Spinal cord (tissue), 10 donors: ENCODE measurements around the gene HAUS6. TPM values are rescaled to one million over a fixed set of nuclear protein-coding genes. Genes with fewer than 3 reads are reported as not detected.
"Not testable (repeated sequence)": the region's sequence is repeated elsewhere in the genome, so short reads cannot be mapped to it uniquely, and the experiment has no call there.

Experiments
- DNase-seq, 6 donors: peaks; one replicate each; pipeline versions ENCODE4 v3.0.0 to v3.0.0-alpha.2; 2013 to 2015; ENCODE audit warnings: low spot score in 6 of 6, low read depth in 4 of 6
- H3K27ac ChIP-seq: one replicate; pipeline ENCODE4 v1.5.1; 2013; ENCODE audit warnings: low read depth, low read length, control low read depth
- H3K27me3 ChIP-seq: one replicate; pipeline ENCODE4 v1.6.1; 2013; ENCODE audit warnings: low read length; ENCODE audit not compliant: control insufficient read depth, insufficient read depth
- H3K36me3 ChIP-seq: one replicate; pipeline ENCODE4 v1.6.1; 2013; ENCODE audit warnings: low read length; ENCODE audit not compliant: control insufficient read depth, insufficient read depth
- H3K4me1 ChIP-seq: one replicate; pipeline ENCODE4 v1.6.1; 2013; ENCODE audit warnings: low read length; ENCODE audit not compliant: control insufficient read depth, insufficient read depth
- H3K4me3 ChIP-seq: one replicate; pipeline ENCODE4 v1.5.1; 2013; ENCODE audit warnings: low read depth, low read length, control low read depth
- H3K9me3 ChIP-seq: one replicate; pipeline ENCODE4 v1.6.1; 2013; ENCODE audit warnings: low read length; ENCODE audit not compliant: control insufficient read depth, insufficient read depth
- WGBS: methylation state at CpG from one replicate; pipeline ENCODE4 v1.1.5; 2013; ENCODE audit warnings: missing lambda C conversion rate; ENCODE audit not compliant: insufficient coverage; 5-methylcytosine and 5-hydroxymethylcytosine counted together
- polyA plus RNA-seq, 2 donors: library from polyadenylated mRNA; unstranded; fragments of 120-200 nt; gene quantifications; one replicate each; pipeline ENCODE4 v1.2.1, GENCODE V29; 2013; ENCODE audit not compliant: insufficient read length in 2 of 2
- total RNA-seq, 2 donors: library from RNA; depleted of rRNA in 1 of 2; stranded (reverse); fragments of 120-200 nt in 1 of 2; fragments of >200 nt in 1 of 2; gene quantifications; one replicate each; pipeline versions ENCODE4 v1.2.3 to v1.2.4, GENCODE V29; 2013 to 2014
- donor health status: healthy.

HAUS6 gene
- total and polyA plus RNA-seq, 4 donors, result 15.3 to 24.6 (median 22.1) TPM

DNA sequence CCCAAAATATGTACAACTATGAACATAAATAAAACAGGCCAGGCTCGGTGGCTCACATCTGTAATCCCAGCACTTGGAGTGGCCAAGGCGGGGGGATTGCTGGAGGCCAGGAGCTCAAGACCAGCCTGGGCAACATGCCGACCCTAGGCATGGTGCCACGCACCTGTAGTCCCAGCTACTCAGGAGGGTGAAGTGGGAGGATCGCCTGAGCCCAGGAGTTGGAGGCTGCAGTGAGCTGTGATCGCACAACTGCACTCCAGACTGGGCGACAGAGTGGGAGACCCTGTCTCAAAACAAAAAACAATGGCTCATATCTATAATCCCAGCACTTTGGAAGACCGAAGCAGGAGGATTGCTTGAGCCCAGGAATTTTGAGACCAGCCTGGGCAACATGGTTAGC, 1.5 kb downstream of the HAUS6 start:
- Histone ChIP-seq H3K4me3 (no peak overlapping the region), H3K36me3 (peaks cover 10% of the 10 kb centered on the region), H3K9me3 (no peaks in the 10 kb centered on the region), H3K27me3 (no peaks in the 10 kb centered on the region), H3K27ac (no peak overlapping the region), H3K4me1 (peaks cover 23% of the 10 kb centered on the region)
- no peak for DNase-seq
- 87% methylated on average over 7 of the region's 8 CpGs for WGBS

DNA sequence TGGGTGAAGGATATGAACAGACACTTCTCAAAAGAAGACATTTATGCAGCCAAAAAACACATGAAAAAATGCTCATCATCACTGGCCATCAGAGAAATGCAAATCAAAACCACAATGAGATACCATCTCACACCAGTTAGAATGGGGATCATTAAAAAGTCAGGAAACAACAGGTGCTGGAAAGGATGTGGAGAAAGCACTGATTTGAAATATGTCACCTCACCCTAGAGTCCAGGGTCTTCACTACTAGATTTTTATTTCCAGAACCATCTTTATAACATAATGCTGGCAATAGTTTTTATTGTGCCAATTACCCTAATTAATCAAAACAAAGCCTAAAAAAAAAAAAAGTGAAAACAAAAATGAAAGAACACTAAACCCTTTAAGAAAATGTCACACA, 5.3 kb downstream of the HAUS6 start:
- peaks cover 23% of the 10 kb centered on the region for H3K36me3 ChIP-seq
- H3K4me1 ChIP-seq, result peaks cover 13% of the 10 kb centered on the region
- H3K27me3 ChIP-seq, H3K27ac ChIP-seq, DNase-seq, H3K9me3 ChIP-seq, H3K4me3 ChIP-seq: not testable (repeated sequence)

DNA sequence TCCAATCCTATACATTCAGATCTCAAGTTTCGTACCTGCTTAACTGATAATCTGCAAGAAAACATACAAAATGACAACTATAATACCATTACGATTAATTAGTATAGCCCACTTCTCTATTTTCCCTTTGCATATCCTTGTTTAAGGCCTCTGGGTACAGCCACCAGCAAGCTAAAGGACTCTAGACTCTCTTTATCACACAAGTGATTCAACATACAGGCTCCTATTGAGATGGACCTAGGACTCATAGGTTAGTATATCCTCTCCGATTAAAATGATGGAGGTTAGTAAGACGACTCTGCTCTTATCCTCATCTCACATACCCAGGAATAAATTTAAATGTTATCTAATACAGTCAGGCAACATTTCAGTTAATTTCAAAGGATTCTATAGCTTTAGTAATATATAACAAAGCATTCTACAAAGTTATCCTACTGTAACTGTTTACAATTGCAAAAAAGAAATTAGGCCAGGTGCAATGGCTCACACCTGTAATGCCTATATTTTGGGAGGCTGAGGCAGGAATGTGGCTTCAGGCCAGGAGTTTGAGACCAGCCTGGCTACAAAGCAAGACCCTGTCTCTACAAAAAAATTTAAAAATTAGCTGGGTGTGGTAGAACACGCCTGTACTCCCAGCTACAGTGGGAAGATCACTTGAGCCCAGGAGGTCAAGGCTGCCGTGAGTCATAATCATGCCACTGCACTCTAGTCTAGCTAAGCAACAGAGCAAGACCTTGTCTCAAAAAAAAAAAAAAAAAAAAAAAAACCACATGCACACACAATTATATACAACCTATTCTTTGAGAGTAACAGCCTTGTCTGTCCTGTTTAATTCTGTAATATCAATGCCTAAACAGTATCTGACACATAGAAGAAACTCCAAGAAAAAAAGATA, 15.4 kb downstream of the HAUS6 start:
- Histone ChIP-seq H3K27me3 (no peaks in the 10 kb centered on the region), H3K36me3 (peaks cover 50% of the 10 kb centered on the region), H3K4me3 (no peak overlapping the region), H3K4me1 (no peaks in the 10 kb centered on the region), H3K9me3 (no peaks in the 10 kb centered on the region), H3K27ac (no peak overlapping the region)
- no peak for DNase-seq
- WGBS, result 100% methylated on average over 1 of the region's 6 CpGs

DNA sequence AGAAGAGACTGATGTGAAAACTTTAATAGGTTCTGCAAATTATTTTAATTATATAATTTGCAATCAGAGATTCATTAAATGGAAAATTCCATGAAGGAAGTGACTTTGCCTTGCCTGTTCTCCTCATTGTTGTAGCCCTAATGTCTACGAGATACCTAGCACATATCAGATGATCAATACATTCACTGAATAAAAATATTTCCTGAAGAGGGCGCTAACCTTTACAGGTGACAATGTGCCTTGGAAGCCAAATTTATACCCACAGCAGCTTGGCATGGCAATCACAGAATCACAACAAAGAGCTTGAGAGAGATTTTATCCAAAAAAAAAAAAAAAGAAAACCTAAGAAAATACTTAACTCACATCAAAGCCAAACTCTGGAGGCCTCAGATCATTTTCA, 17.4 kb downstream of the HAUS6 start:
- no peaks in the 10 kb centered on the region for H3K9me3 ChIP-seq
- no peak overlapping the region for H3K4me3 ChIP-seq
- H3K36me3 ChIP-seq, result peaks cover 41% of the 10 kb centered on the region
- H3K4me1 ChIP-seq, result no peaks in the 10 kb centered on the region
- no CpG with 5 or more reads among the region's 2 CpGs for WGBS
- peak in 1 of 6 donors; percentile 49 for DNase-seq
- H3K27ac ChIP-seq, result no peak overlapping the region
- no peaks in the 10 kb centered on the region for H3K27me3 ChIP-seq

DNA sequence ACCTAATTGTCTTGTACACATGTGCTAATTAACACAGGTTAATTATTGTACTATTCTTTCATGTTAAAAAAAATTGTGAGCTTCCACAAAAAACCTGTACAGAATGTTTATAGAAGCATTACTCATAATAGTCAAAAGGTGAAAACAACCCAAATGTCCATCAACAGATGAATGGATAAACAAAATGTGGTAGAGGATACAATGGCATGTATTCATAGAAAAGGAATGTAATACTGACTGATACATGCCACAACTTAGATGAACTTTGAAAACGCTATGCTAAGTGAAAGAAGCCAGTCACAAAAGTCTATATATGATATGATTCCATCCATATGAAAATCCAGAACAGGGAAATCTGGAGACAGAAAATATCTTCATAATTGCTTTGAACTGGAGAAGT, 27.9 kb downstream of the HAUS6 start:
- H3K4me1 ChIP-seq, result no peaks in the 10 kb centered on the region
- no peak overlapping the region for H3K4me3 ChIP-seq
- H3K9me3 ChIP-seq, result peaks cover 1% of the 10 kb centered on the region
- DNase-seq, result no peak
- peaks cover 51% of the 10 kb centered on the region for H3K36me3 ChIP-seq
- H3K27ac ChIP-seq, result no peak overlapping the region
- no peaks in the 10 kb centered on the region for H3K27me3 ChIP-seq
- no CpG with 5 or more reads among the region's 1 CpG for WGBS

DNA sequence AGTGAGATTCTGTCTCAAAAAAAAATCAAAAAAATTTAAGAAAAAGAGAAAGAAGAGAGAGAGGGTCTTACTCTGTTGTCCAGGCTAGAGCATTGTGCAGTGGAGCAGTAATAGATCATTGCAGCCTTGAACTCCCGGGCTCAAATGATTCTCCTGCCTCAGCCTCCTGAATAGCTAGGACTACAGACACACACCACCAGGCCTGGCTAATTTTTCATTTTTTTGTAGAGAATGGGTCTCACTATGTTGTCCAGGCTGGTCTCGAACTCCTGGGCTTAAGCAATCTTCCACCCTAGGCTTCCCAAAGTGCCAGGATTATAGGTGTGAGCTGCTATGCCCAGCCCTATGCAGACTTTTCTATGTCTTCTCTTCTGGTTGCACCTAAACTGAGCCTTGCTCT, 28.5 kb downstream of the HAUS6 start:
- Histone ChIP-seq H3K4me1 (no peaks in the 10 kb centered on the region), H3K4me3 (no peak overlapping the region), H3K36me3 (peaks cover 52% of the 10 kb centered on the region), H3K27ac (no peak overlapping the region), H3K27me3 (no peaks in the 10 kb centered on the region), H3K9me3 (peaks cover 1% of the 10 kb centered on the region)
- no peak for DNase-seq
- WGBS, result 100% methylated on average over 1 of the region's 2 CpGs

DNA sequence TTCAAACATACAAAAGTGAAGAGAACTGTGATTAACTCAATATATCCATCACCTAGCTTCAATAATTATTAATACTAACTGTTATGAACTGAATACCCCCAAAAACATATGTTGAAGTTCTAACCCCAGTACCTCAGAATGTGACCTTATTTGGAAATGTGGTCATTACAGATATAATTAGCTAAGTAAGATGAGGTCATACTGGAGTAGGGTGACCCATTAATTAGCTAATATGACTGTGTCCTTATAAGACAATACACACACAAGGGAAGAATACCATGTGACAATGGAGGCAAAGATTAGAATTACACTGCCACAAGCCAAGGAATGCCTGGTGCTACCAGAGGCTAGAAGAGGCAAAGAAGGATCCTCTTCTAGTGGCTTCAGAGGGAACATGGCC, 45.7 kb downstream of the HAUS6 start:
- Histone ChIP-seq H3K36me3 (peaks cover 8% of the 10 kb centered on the region), H3K27ac (no peak overlapping the region), H3K27me3 (no peaks in the 10 kb centered on the region), H3K4me1 (peaks cover 1% of the 10 kb centered on the region), H3K4me3 (no peak overlapping the region), H3K9me3 (no peaks in the 10 kb centered on the region)
- no peak for DNase-seq

DNA sequence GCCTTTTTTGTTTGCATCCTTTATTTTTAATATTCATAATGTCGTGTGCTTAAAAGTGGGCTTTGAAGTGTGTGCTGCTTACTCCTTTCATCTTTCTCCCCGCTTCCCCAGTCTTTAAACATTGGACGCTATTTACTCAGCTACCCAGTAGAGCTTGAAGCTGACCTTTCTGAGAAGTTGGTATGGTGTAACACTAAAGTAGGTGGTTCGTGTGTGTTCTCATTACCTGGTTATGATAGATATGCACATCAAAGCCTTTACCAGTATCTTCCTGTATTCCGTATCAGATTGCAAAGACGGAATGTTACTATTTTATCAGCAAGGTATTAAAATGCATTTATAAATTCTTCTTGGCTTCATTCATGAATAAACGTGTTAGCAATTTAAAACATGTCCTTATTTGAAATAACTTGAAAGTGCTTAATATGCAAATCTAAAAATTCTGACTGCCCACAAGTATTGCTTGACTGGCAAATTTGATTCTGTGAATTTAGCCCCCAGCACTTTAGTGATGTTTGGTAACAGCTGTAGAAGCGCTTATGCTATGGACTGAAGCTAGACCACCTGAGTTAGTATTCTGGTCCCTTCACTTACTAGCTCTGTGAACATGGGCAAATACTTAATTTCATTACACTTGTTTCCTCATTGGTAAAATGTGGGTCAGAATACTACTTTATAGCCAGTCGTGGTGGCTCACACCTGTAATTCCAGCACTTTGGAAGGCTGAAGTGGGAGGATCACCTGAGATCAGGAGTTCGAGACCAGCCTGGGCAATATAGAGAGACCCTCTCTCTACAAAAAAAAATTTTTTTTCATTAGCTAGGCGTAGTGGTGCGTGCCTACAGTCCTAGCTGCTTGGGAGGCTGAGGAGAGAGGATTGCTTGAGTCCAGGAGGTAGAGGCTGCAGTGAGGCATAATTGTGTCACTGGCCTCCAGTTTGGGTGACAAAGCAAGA, 51.8 kb downstream of the HAUS6 start:
- Histone ChIP-seq H3K27me3 (no peaks in the 10 kb centered on the region), H3K4me3 (peak overlapping the region; percentile 80), H3K9me3 (no peaks in the 10 kb centered on the region), H3K36me3 (no peaks in the 10 kb centered on the region), H3K27ac (peak overlapping the region; percentile 99), H3K4me1 (peaks cover 15% of the 10 kb centered on the region)
- DNase-seq, result peak in 1 of 6 donors; percentile 6
- WGBS, result 100% methylated on average over 1 of the region's 12 CpGs

DNA sequence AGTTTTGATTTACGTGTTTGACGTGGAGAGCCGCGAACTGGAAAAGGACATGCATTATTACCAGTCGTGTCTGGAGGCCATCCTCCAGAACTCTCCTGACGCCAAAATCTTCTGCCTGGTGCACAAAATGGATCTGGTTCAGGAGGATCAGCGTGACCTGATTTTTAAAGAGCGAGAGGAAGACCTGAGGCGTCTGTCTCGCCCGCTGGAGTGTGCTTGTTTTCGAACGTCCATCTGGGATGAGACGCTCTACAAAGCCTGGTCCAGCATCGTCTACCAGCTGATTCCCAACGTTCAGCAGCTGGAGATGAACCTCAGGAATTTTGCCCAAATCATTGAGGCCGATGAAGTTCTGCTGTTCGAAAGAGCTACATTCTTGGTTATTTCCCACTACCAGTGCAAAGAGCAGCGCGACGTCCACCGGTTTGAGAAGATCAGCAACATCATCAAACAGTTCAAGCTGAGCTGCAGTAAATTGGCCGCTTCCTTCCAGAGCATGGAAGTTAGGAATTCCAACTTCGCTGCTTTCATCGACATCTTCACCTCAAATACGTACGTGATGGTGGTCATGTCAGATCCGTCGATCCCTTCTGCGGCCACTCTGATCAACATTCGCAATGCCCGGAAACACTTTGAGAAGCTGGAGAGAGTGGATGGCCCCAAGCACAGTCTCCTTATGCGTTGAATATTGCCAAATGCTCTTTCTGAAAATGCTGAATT, 52.6 kb downstream of the HAUS6 start:
- H3K4me3 ChIP-seq, result peak overlapping the region; percentile 80
- peak; percentile 21 to 77 (median 56) for DNase-seq
- 3% methylated on average over 31 of the region's 33 CpGs for WGBS

More for the DNA sequence above, 52.6 kb downstream of the HAUS6 start:
- Histone ChIP-seq H3K4me1 (peaks cover 15% of the 10 kb centered on the region), H3K27me3 (no peaks in the 10 kb centered on the region), H3K27ac (peak overlapping the region; percentile 99), H3K9me3 (no peaks in the 10 kb centered on the region), H3K36me3 (no peaks in the 10 kb centered on the region)
